B cell (primary cell): ENCODE data around the gene PSMA2.

ENCODE experiments used
- CTCF ChIP-seq: fragments of 200-600 bp; IDR thresholded peaks from one replicate; pipeline ENCODE4 v1.8.0; 2022; ENCODE audit warnings: antibody characterized with exemption, mild to moderate bottlenecking
- EZH2 ChIP-seq: IDR thresholded peaks from 2 replicates; pipeline ENCODE4 v1.6.1; 2012; ENCODE audit warnings: borderline replicate concordance, low read depth, mild to moderate bottlenecking, moderate library complexity, low read length; ENCODE audit not compliant: insufficient read depth, poor library complexity, severe bottlenecking

GRCh38 chr7:42900842-42901241 is 31.1 kb downstream of the PSMA2 start:
- TF ChIP-seq CTCF (no peak), EZH2 (no peak)
